GM19023 (cell line): Measurements from ENCODE around the gene ACSS1.

ENCODE experiments used
- ATAC-seq: cut with Tn5 transposase; IDR thresholded peaks from one replicate; pipeline ENCODE4 v1.9.1; 2021; ENCODE audit warnings: mild to moderate bottlenecking, moderate library complexity; ENCODE audit not compliant: unreplicated experiment

Gene ACSS1

GRCh38 chr20:24980291-24981053 is 77.5 kb downstream of the ACSS1 start:
- ATAC-seq = no peak

- no peak for ATAC-seq
Observed at GRCh38 chr20:24979036-24979960, 78.6 kb downstream of the ACSS1 start.

GRCh38 chr20:24978513-24978912 is 79.4 kb downstream of the ACSS1 start:
- ATAC-seq = no peak

- ATAC-seq = no peak
Observed at GRCh38 chr20:24977797-24978196, 80.1 kb downstream of the ACSS1 start.

GRCh38 chr20:24977336-24977735 is 80.6 kb downstream of the ACSS1 start:
- ATAC-seq = no peak

- ATAC-seq = no peak
Observed at GRCh38 chr20:24972341-24972740, 85.6 kb downstream of the ACSS1 start.

GRCh38 chr20:24971376-24972101 is 86.4 kb downstream of the ACSS1 start:
- no peak for ATAC-seq

GRCh38 chr20:24970754-24971153 is 87.2 kb downstream of the ACSS1 start:
- ATAC-seq = no peak

- ATAC-seq = no peak
Observed at GRCh38 chr20:24970030-24970553, 87.8 kb downstream of the ACSS1 start.

GRCh38 chr20:24969186-24970029 is 88.5 kb downstream of the ACSS1 start:
- no peak for ATAC-seq

GRCh38 chr20:24968278-24968800 is 89.6 kb downstream of the ACSS1 start:
- no peak for ATAC-seq

GRCh38 chr20:24966317-24967012 is 91.5 kb downstream of the ACSS1 start:
- ATAC-seq = no peak

GRCh38 chr20:24965065-24965919 is 92.6 kb downstream of the ACSS1 start:
- no peak for ATAC-seq

GRCh38 chr20:24964506-24964840 is 93.5 kb downstream of the ACSS1 start:
- no peak for ATAC-seq

- no peak for ATAC-seq
Observed at GRCh38 chr20:24963672-24964505, 94.0 kb downstream of the ACSS1 start.

- no peak for ATAC-seq
Observed at GRCh38 chr20:24962510-24962909, 95.4 kb downstream of the ACSS1 start.

GRCh38 chr20:24962182-24962492 is 95.8 kb downstream of the ACSS1 start:
- ATAC-seq = no peak
